ENCODE measurements around the gene RIMBP2.

RIMBP2 gene

DNA sequence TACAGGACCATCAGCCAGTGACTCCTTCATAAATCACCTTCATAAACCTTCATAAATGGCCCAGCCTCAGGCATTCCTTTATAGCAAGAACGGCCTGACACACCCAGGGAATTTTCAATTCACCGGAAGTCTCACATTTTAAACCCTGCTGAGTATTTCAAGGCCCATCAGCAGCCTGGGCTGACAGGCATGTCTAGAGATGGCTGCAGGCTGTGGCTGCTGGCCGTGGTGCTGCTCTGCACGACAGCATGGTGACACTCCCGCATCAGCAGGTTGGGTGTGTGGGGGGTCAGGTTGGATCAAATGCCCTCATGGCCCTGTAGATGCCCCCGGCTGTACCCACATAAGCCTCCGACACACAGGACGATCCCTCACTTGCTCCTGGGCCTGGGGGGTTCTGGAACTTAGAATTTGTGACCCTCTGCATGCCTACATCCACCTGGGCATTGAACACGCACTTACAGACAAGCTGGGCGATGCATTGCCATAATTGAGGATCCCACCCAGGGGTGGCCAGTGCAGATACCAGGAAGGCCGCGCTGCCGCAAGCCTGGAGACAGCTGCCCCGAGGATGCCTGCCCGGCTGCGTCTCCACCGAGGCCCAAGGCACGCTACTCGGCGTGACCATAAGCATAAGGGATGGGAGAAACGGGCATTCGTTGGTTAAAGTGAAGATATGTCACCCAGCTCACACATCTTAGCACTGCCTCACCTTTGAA lies 254.1 kb downstream of the RIMBP2 start:
- Histone ChIP-seq H3K4me3 (ENCODE audit: low read depth, low read length, poor library complexity, severe bottlenecking) (no peak overlapping the region), H2AFZ (ENCODE audit: low read length) (no peak overlapping the region), H3K27me3 (ENCODE audit: insufficient read depth, low read length) (no peaks in the 10 kb centered on the region; the same call in 1 of the 2 replicates), H3K27ac (ENCODE audit: low read depth, low read length, poor library complexity, severe bottlenecking) (no peak overlapping the region), H3K79me2 (ENCODE audit: insufficient read depth, low read length) (no peaks in the 10 kb centered on the region), H3K9me3 (ENCODE audit: low read length) (no peaks in the 10 kb centered on the region), H3K36me3 (ENCODE audit: insufficient read depth, low read length) (no peaks in the 10 kb centered on the region), H3K4me2 (ENCODE audit: low read length) (no peak overlapping the region), H3K9ac (ENCODE audit: low read length) (no peak overlapping the region), H3K9me2 (ENCODE audit: low read depth, low read length) (no peaks in the 10 kb centered on the region), H4K20me1 (ENCODE audit: insufficient read depth, low read length) (no peaks in the 10 kb centered on the region), H3F3A (ENCODE audit: insufficient read depth, low read length) (no peaks in the 10 kb centered on the region), H3K4me1 (ENCODE audit: insufficient read depth, low read length, severe bottlenecking) (no peaks in the 10 kb centered on the region)
- TF ChIP-seq EZH2 (IDR thresholded peaks at IDR 0.05; ENCODE audit: borderline replicate concordance, low read length): no peak
- TF ChIP-seq, protein P1, sequence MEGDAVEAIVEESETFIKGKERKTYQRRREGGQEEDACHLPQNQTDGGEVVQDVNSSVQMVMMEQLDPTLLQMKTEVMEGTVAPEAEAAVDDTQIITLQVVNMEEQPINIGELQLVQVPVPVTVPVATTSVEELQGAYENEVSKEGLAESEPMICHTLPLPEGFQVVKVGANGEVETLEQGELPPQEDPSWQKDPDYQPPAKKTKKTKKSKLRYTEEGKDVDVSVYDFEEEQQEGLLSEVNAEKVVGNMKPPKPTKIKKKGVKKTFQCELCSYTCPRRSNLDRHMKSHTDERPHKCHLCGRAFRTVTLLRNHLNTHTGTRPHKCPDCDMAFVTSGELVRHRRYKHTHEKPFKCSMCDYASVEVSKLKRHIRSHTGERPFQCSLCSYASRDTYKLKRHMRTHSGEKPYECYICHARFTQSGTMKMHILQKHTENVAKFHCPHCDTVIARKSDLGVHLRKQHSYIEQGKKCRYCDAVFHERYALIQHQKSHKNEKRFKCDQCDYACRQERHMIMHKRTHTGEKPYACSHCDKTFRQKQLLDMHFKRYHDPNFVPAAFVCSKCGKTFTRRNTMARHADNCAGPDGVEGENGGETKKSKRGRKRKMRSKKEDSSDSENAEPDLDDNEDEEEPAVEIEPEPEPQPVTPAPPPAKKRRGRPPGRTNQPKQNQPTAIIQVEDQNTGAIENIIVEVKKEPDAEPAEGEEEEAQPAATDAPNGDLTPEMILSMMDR (IDR thresholded peaks at IDR 0.05; ENCODE audit: low read length): no peak

DNA sequence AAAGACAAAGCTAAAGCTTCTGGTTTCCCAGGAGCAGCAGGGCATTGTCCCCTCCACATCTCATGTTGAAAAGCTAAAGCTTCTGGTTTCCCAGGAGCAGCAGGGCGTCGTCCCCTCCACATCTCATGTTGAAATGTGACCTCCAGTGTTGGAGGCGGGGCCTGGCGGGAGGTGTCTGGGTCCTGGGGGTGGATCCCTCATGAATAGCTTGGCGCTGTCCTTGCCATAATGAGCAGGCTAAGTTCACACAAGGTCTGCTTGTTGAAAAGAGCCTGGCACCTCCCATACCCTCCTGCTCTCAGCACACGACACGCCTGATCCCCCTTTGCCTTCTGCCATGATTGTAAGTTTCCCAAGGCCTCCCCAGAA lies 254.7 kb downstream of the RIMBP2 start:
- H3F3A ChIP-seq (ENCODE audit: insufficient read depth, low read length): no peaks in the 10 kb centered on the region
- no peak overlapping the region for H2AFZ ChIP-seq (ENCODE audit: low read length)
- no peaks in the 10 kb centered on the region for H4K20me1 ChIP-seq (ENCODE audit: insufficient read depth, low read length)
- no peaks in the 10 kb centered on the region for H3K36me3 ChIP-seq (ENCODE audit: insufficient read depth, low read length)
- no peak overlapping the region for H3K4me2 ChIP-seq (ENCODE audit: low read length)
- H3K4me1 ChIP-seq (ENCODE audit: insufficient read depth, low read length, severe bottlenecking): no peaks in the 10 kb centered on the region
- H3K27ac ChIP-seq (ENCODE audit: low read depth, low read length, poor library complexity, severe bottlenecking): no peak overlapping the region
- H3K9ac ChIP-seq (ENCODE audit: low read length): no peak overlapping the region
- no peaks in the 10 kb centered on the region for H3K9me2 ChIP-seq (ENCODE audit: low read depth, low read length)
- TF ChIP-seq EZH2 (IDR thresholded peaks at IDR 0.05; ENCODE audit: borderline replicate concordance, low read length): no peak
- TF ChIP-seq, protein P1 (IDR thresholded peaks at IDR 0.05; ENCODE audit: low read length): no peak
- H3K4me3 ChIP-seq (ENCODE audit: low read depth, low read length, poor library complexity, severe bottlenecking): no peak overlapping the region
- H3K79me2 ChIP-seq (ENCODE audit: insufficient read depth, low read length): no peaks in the 10 kb centered on the region
- H3K27me3 ChIP-seq (ENCODE audit: insufficient read depth, low read length): no peaks in the 10 kb centered on the region; the same call in 1 of the 2 replicates
- no peaks in the 10 kb centered on the region for H3K9me3 ChIP-seq (ENCODE audit: low read length)

DNA sequence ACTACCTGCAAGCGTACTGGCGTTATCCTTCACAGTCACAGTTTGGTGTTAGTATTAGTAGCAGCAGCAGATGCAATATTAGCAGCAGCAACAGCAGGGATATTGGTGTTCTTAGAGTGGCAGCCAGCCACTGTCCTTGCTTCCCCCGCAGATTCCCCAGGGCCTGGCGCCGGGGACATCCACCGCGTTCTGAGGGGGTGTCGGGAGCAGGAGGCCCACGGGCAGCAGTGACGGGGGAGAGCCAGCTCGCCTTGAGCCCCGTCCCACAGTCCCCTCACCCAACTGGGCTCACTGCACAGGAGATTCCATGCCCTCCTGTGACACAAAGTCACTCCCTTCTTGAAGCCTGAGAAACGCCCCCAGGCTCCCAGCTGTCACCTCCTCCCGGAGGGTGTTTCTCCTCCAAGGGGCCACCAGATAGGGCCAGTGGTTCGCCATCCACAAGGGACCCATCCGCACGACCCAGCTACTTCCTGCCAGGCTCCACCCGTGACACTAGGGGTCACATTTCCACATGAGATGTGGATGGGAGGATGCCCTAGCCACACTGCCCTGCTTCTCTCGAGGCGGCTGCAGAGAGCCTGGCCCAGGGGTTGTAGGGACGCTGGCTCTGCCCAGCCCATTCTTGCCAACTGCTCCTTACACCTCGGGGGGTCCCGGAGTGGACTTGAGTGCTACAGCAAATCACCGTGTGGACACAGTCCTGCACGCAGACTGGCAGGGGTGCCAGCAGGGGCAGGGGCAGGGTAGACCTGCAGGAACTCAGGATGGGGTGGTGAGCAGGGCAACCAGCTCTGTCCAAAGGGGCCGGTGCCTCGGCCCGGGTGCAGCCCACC lies 255.3 kb downstream of the RIMBP2 start:
- H3K27ac ChIP-seq (ENCODE audit: low read depth, low read length, poor library complexity, severe bottlenecking): no peak overlapping the region
- H2AFZ ChIP-seq (ENCODE audit: low read length): no peak overlapping the region
- H3K9me2 ChIP-seq (ENCODE audit: low read depth, low read length): no peaks in the 10 kb centered on the region
- no peak overlapping the region for H3K4me3 ChIP-seq (ENCODE audit: low read depth, low read length, poor library complexity, severe bottlenecking)
- H3K27me3 ChIP-seq (ENCODE audit: insufficient read depth, low read length): no peaks in the 10 kb centered on the region; the same call in 1 of the 2 replicates
- no peaks in the 10 kb centered on the region for H3F3A ChIP-seq (ENCODE audit: insufficient read depth, low read length)
- H3K9ac ChIP-seq (ENCODE audit: low read length): no peak overlapping the region
- TF ChIP-seq, protein P1 (IDR thresholded peaks at IDR 0.05; ENCODE audit: low read length): no peak
- TF ChIP-seq EZH2 (IDR thresholded peaks at IDR 0.05; ENCODE audit: borderline replicate concordance, low read length): no peak
- H3K79me2 ChIP-seq (ENCODE audit: insufficient read depth, low read length): no peaks in the 10 kb centered on the region
- no peaks in the 10 kb centered on the region for H3K4me1 ChIP-seq (ENCODE audit: insufficient read depth, low read length, severe bottlenecking)
- H3K9me3 ChIP-seq (ENCODE audit: low read length): no peaks in the 10 kb centered on the region
- H3K36me3 ChIP-seq (ENCODE audit: insufficient read depth, low read length): no peaks in the 10 kb centered on the region
- no peaks in the 10 kb centered on the region for H4K20me1 ChIP-seq (ENCODE audit: insufficient read depth, low read length)
- H3K4me2 ChIP-seq (ENCODE audit: low read length): no peak overlapping the region
